Skeletal muscle tissue (tissue), 4 donors: ENCODE results near the gene SCRG1. TPM values are rescaled to one million over a fixed set of nuclear protein-coding genes. Genes with fewer than 3 reads are reported as not detected.
A peak's percentile ranks its signal among the peaks of the same experiment; 100 is the strongest.

ENCODE experiments used
- H3K27ac ChIP-seq: one replicate; pipeline ENCODE4 v1.7.0; 2013; ENCODE audit warnings: mild to moderate bottlenecking, low read depth, low read length, inconsistent platforms
- H3K27me3 ChIP-seq, 3 donors: one replicate each; pipeline ENCODE4 v1.7.0; 2013; ENCODE audit warnings: low read length in 3 of 3; ENCODE audit not compliant: control insufficient read depth in 3 of 3, insufficient read depth in 3 of 3
- H3K36me3 ChIP-seq, 3 donors: one replicate each; pipeline ENCODE4 v1.7.0; 2013; ENCODE audit warnings: low read length in 3 of 3; ENCODE audit not compliant: control insufficient read depth in 3 of 3, insufficient read depth in 3 of 3
- H3K4me1 ChIP-seq, 3 donors: one replicate each; pipeline ENCODE4 v1.7.0; 2013; ENCODE audit warnings: low read length in 3 of 3, mild to moderate bottlenecking in 3 of 3; ENCODE audit not compliant: control insufficient read depth in 3 of 3, insufficient read depth in 3 of 3
- H3K4me3 ChIP-seq, 3 donors: one replicate each; pipeline ENCODE4 v1.7.0; 2013; ENCODE audit warnings: low read length in 3 of 3
- H3K9ac ChIP-seq, 3 donors: one replicate each; pipeline ENCODE4 v1.7.0; 2013; ENCODE audit warnings: low read length in 3 of 3, mild to moderate bottlenecking in 3 of 3, moderate library complexity in 2 of 3, low read depth in 1 of 3
- H3K9me3 ChIP-seq, 3 donors: one replicate each; pipeline ENCODE4 v1.7.0; 2013; ENCODE audit warnings: low read length in 3 of 3; ENCODE audit not compliant: control insufficient read depth in 3 of 3
- total RNA-seq: library from RNA; depleted of rRNA; stranded (reverse); fragments of >200 nt; gene quantifications from one replicate; pipeline ENCODE4 v1.2.3, GENCODE V29; 2014
- donor health status: Osteomylitis.

Gene SCRG1
- total RNA-seq, 1 donor from 2014 or later: 1.0 TPM

GRCh38 chr4:173386751-173387150 lies 12.2 kb downstream of the SCRG1 start:
- H3K9me3 ChIP-seq: no peaks in the 10 kb centered on the region
- H3K27ac ChIP-seq: no peak overlapping the region
- no peaks in the 10 kb centered on the region for H3K4me1 ChIP-seq
- no peaks in the 10 kb centered on the region for H3K36me3 ChIP-seq
- H3K4me3 ChIP-seq: no peak overlapping the region
- H3K9ac ChIP-seq: no peak overlapping the region
- H3K27me3 ChIP-seq: no peaks in the 10 kb centered on the region

- no peak overlapping the region for H3K27ac ChIP-seq
- no peaks in the 10 kb centered on the region for H3K4me1 ChIP-seq
- H3K27me3 ChIP-seq: no peaks in the 10 kb centered on the region
- peaks cover 0 to 3% (median 0%) of the 10 kb centered on the region in 3 donors for H3K36me3 ChIP-seq
- H3K4me3 ChIP-seq: no peak overlapping the region
- H3K9ac ChIP-seq: no peak overlapping the region
- H3K9me3 ChIP-seq: no peaks in the 10 kb centered on the region
Measured at GRCh38 chr4:173382349-173382748, 16.6 kb downstream of the SCRG1 start.

- Histone ChIP-seq H3K4me1 (no peaks in the 10 kb centered on the region), H3K36me3 (peaks cover 0 to 3% (median 0%) of the 10 kb centered on the region in 3 donors), H3K9me3 (no peaks in the 10 kb centered on the region), H3K27ac (no peak overlapping the region), H3K27me3 (no peaks in the 10 kb centered on the region), H3K4me3 (no peak overlapping the region), H3K9ac (no peak overlapping the region)
Measured at GRCh38 chr4:173381610-173382009, 17.3 kb downstream of the SCRG1 start.

GRCh38 chr4:173380987-173381386 lies 17.9 kb downstream of the SCRG1 start:
- no peak overlapping the region for H3K9ac ChIP-seq
- H3K36me3 ChIP-seq: peaks cover 0 to 3% (median 0%) of the 10 kb centered on the region in 3 donors
- no peaks in the 10 kb centered on the region for H3K4me1 ChIP-seq
- no peak overlapping the region for H3K4me3 ChIP-seq
- H3K27ac ChIP-seq: no peak overlapping the region
- no peaks in the 10 kb centered on the region for H3K9me3 ChIP-seq
- no peaks in the 10 kb centered on the region for H3K27me3 ChIP-seq

GRCh38 chr4:173379929-173380328 lies 19.0 kb downstream of the SCRG1 start:
- Histone ChIP-seq H3K27ac (no peak overlapping the region), H3K4me3 (no peak overlapping the region), H3K4me1 (no peaks in the 10 kb centered on the region), H3K36me3 (peaks cover 0 to 5% (median 0%) of the 10 kb centered on the region in 3 donors), H3K27me3 (no peaks in the 10 kb centered on the region), H3K9me3 (no peaks in the 10 kb centered on the region), H3K9ac (no peak overlapping the region)

- Histone ChIP-seq H3K27me3 (no peaks in the 10 kb centered on the region), H3K9me3 (no peaks in the 10 kb centered on the region), H3K36me3 (peaks cover 0 to 6% (median 5%) of the 10 kb centered on the region in 3 donors), H3K4me3 (no peak overlapping the region), H3K4me1 (peaks cover 0 to 8% (median 3%) of the 10 kb centered on the region in 3 donors), H3K9ac (no peak overlapping the region), H3K27ac (no peak overlapping the region)
Measured at GRCh38 chr4:173374588-173374987, 24.3 kb downstream of the SCRG1 start.

- H3K9me3 ChIP-seq: no peaks in the 10 kb centered on the region
- peak overlapping the region; percentile 87 to 92 (median 88) for H3K9ac ChIP-seq
- H3K4me3 ChIP-seq: peak overlapping the region; percentile 93 to 94 (median 93)
- no peaks in the 10 kb centered on the region for H3K27me3 ChIP-seq
- H3K4me1 ChIP-seq: peaks cover 0 to 8% (median 3%) of the 10 kb centered on the region in 3 donors
- peak overlapping the region; percentile 94 for H3K27ac ChIP-seq
- peaks cover 0 to 6% (median 3%) of the 10 kb centered on the region in 3 donors for H3K36me3 ChIP-seq
Measured at GRCh38 chr4:173371292-173372192, 27.4 kb downstream of the SCRG1 start.

GRCh38 chr4:173370477-173371291 lies 28.2 kb downstream of the SCRG1 start, which contains the start of gene SAP30:
TSS of gene SAP30 (plus strand) at chr4:173370954. CDS start at chr4:173371183, 229 bp downstream.
- H3K27me3 ChIP-seq: no peaks in the 10 kb centered on the region
- peaks cover 0 to 6% (median 2%) of the 10 kb centered on the region in 3 donors for H3K36me3 ChIP-seq
- peak within 1 kb of the TSS; percentile 94 for H3K27ac ChIP-seq
- peaks cover 0 to 8% (median 3%) of the 10 kb centered on the region in 3 donors for H3K4me1 ChIP-seq
- H3K9ac ChIP-seq: peak within 1 kb of the TSS; percentile 87 to 94 (median 92)
- peak within 1 kb of the TSS; percentile 93 to 94 (median 93) for H3K4me3 ChIP-seq
- H3K9me3 ChIP-seq: no peaks in the 10 kb centered on the region

GRCh38 chr4:173370130-173370476 lies 28.8 kb downstream of the SCRG1 start:
- Histone ChIP-seq H3K9ac (peak overlapping the region; percentile 73 to 94 (median 89)), H3K36me3 (peaks cover 0 to 6% (median 0%) of the 10 kb centered on the region in 3 donors), H3K4me1 (peaks cover 0 to 8% (median 3%) of the 10 kb centered on the region in 3 donors), H3K27ac (peak overlapping the region; percentile 94), H3K27me3 (no peaks in the 10 kb centered on the region), H3K4me3 (peak overlapping the region; percentile 77 to 93 (median 81)), H3K9me3 (no peaks in the 10 kb centered on the region)
